ENCODE data around the gene ANAPC2. TPM values are rescaled to one million over a fixed set of nuclear protein-coding genes. Genes with fewer than 3 reads are reported as not detected.

ANAPC2 gene
- total RNA-seq, 1 donor from 2014 or later, result 24.4 TPM

GRCh38 chr9:137215196-137215986 is 27.0 kb upstream of the ANAPC2 start:
- DNase-seq (ENCODE audit: low read depth, low spot score), result no peak

- DNase-seq (ENCODE audit: low read depth, low spot score), result no peak
Observed at GRCh38 chr9:137214620-137215019, 26.3 kb upstream of the ANAPC2 start.

GRCh38 chr9:137213160-137214060 is 25.1 kb upstream of the ANAPC2 start:
- no peak for DNase-seq (ENCODE audit: low read depth, low spot score)

GRCh38 chr9:137212520-137212919 is 24.2 kb upstream of the ANAPC2 start:
- no peak for DNase-seq (ENCODE audit: low read depth, low spot score)

GRCh38 chr9:137211532-137211931 is 23.2 kb upstream of the ANAPC2 start:
- no peak for DNase-seq (ENCODE audit: low read depth, low spot score)

- DNase-seq (ENCODE audit: low read depth, low spot score), result no peak
Observed at GRCh38 chr9:137206602-137207001, 18.2 kb upstream of the ANAPC2 start.

- peak; percentile 46 for DNase-seq (ENCODE audit: low read depth, low spot score)
Observed at GRCh38 chr9:137205126-137206069, 17.0 kb upstream of the ANAPC2 start, which contains the start of the genes NDOR1 and TMEM203. Gene NDOR1, plus strand, starts transcription at chr9:137205700. Its CDS starts 78 bp downstream, at chr9:137205778. Gene TMEM203, minus strand, starts transcription at chr9:137205648. Its CDS starts 234 bp downstream, at chr9:137205414.

- DNase-seq (ENCODE audit: low read depth, low spot score), result no peak
Observed at GRCh38 chr9:137204731-137205125, 16.4 kb upstream of the ANAPC2 start.

GRCh38 chr9:137202966-137203365 is 14.6 kb upstream of the ANAPC2 start:
- DNase-seq (ENCODE audit: low read depth, low spot score), result no peak

GRCh38 chr9:137201205-137201868 is 13.0 kb upstream of the ANAPC2 start:
- DNase-seq (ENCODE audit: low read depth, low spot score), result no peak

GRCh38 chr9:137200311-137201204 is 12.2 kb upstream of the ANAPC2 start, which contains the start of gene TPRN:
Gene TPRN, minus strand, starts transcription at chr9:137200741. Its CDS starts 30 bp downstream, at chr9:137200711.
- peak; percentile 96 for DNase-seq (ENCODE audit: low read depth, low spot score)

- DNase-seq (ENCODE audit: low read depth, low spot score), result no peak
Observed at GRCh38 chr9:137199411-137200121, 11.2 kb upstream of the ANAPC2 start.

- DNase-seq (ENCODE audit: low read depth, low spot score), result no peak
Observed at GRCh38 chr9:137198902-137199283, 10.5 kb upstream of the ANAPC2 start.

- DNase-seq (ENCODE audit: low read depth, low spot score), result no peak
Observed at GRCh38 chr9:137198051-137198901, 9.9 kb upstream of the ANAPC2 start.

GRCh38 chr9:137195525-137196220 is 7.3 kb upstream of the ANAPC2 start:
- DNase-seq (ENCODE audit: low read depth, low spot score), result no peak

GRCh38 chr9:137194909-137195308 is 6.5 kb upstream of the ANAPC2 start:
- no peak for DNase-seq (ENCODE audit: low read depth, low spot score)

GRCh38 chr9:137194388-137194787 is 6.0 kb upstream of the ANAPC2 start:
- DNase-seq (ENCODE audit: low read depth, low spot score), result no peak

Data from pulmonary artery endothelial cell (primary cell).